EL (cell line): Measurements from ENCODE around the gene KLHL2.
A peak's percentile ranks its signal among the peaks of the same experiment; 100 is the strongest.
"Not testable (repeated sequence)": the region's sequence is repeated elsewhere in the genome, so short reads cannot be mapped to it uniquely, and the experiment has no call there.

ENCODE experiments used
- DNase-seq: peaks from one replicate; pipeline ENCODE4 v3.0.0-alpha.2; 2016

The KLHL2 gene

GRCh38 chr4:165331823-165332222, 124.5 kb downstream of the KLHL2 start:
- no peak for DNase-seq

DNA sequence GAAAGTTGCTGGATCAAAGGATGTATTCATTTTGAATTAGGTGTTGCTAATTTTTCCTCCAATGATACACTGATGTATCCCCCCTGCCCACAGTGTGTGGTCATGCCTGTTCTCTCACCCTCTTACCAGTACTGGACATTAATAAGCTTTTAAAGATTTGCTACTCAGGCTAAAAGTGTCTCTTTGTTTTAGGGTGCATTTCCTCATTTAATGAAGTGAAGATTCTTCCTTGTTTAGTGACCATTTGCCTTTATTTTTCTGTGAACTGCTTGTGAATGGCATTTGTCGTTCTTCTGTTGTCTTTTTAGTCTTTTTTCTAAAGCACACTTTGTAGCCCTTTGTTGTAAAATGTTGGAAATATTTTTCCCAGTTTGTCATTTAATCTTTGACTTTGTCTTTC, 125.1 kb downstream of the KLHL2 start:
- DNase-seq: no peak

- DNase-seq: no peak
Measured at GRCh38 chr4:165335163-165335703, 127.9 kb downstream of the KLHL2 start.

- DNase-seq: no peak
Measured at GRCh38 chr4:165336743-165337142, 129.4 kb downstream of the KLHL2 start.

DNA sequence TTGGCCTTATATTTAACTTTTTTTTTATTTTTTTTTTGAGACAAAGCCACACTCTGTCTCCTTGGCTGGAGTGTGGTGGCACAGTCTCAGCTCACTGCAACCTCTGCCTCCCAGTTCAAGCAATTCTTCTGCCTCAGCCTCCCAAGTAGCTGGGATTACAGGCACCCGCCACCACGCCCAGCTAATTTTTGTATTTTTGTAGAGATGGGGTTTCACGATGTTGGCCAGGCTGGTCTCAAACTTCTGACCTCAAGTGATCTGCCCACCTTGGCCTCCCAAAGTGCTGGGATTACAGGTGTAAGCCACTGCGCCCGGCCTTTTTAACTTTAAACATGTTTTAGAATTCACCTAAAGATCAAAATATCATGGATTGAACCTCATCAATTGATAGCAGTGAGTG, 135.0 kb downstream of the KLHL2 start:
- not testable (repeated sequence) for DNase-seq

DNA sequence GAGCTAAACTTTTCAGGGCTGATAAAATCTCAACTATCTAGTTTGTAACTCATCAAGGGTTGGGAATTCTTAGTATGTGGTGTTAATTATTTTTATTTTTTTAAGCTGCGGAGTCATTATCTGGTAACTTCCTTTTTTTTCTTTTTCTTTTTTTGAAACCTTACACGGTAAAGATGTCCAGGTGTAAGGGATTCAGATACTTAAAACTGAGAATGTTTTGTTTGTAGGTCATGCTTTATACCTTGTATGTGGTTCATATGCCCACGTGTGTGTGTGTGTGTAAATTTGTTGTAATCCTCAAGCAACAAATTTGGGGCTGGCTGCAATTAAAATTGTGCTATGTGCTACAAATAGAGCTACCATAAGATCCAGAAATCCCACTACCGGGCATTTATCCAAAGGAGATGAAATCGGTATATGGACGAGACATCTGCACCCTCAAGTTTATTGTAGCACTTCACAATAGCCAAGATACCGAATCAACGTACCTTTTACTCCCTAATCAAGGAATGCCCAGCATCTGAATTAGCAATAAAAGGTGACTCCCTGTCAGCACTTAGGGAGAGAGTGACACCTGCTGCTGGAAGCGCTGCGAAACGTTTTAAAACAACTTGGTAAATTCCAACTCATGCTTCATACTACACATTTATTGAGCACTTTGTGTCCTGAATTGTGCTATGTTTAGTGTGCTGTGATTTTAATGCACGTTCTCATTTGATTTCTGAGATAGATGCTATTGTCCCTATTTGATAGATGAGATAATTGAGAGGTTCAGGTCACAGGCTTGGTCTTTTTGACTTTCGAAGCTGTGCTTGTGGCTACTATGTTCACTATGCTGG, 136.2 kb downstream of the KLHL2 start:
- no peak for DNase-seq

GRCh38 chr4:165345666-165346417, 138.5 kb downstream of the KLHL2 start:
- DNase-seq: no peak

- no peak for DNase-seq
Measured at GRCh38 chr4:165347647-165348569, 140.5 kb downstream of the KLHL2 start.

DNA sequence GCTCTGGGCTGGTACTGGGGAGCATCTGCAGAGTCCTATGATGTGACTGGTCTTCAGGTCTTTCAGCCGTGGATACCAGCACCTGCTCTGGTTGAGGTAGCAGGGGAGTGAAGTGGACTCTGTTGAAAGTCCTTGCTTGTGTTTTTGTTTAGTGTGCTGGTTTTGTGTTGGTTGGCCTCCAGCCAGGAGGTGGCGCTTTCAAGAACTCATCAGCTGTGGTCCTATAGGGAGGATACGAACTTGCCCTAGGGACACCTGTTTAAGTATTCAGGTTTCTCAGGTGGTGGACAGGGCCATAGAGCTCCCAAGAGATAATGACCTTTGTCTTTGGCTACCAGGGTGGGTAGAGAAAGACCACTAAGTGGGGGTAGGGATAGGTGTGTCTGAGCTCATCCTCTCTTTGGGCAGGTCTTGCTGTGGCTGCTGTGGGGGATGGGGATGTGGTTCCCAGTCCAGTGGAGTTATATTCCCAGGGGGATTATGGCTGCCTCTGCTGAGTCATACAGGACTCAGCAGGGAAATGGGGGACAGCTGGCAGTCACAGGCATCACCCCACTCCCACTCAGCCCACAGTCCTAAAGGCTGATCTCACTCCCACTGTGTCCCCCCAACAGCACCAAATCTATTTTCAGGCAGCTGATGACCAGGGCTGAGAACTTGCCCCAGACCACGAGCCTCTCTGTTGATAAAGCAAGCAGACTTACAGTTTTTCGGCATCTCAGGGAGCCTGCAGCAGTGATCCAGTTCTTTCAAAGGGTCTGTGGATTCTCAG, 144.2 kb downstream of the KLHL2 start:
- DNase-seq: no peak

DNA sequence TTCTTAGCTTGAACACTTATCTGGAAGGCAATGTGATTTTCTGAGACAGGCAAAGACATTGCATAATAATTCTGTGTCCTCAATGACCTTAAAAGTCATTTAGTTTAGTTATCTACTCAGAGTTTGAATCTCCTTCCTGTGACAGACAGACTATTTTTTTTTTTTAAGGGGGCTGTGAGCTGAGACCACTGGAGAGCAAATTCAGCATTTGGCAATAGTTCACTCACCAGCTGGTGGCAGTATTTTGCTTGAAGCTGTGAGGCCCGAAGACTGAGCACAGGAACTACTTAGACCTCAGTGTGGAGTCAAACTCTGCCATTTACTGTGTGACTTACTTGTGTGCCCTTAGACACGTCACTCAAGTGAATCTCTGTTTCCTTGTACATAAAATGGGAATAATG, 148.5 kb downstream of the KLHL2 start:
- peak; percentile 22 for DNase-seq

- no peak for DNase-seq
Measured at GRCh38 chr4:165359506-165359905, 152.1 kb downstream of the KLHL2 start.

GRCh38 chr4:165360041-165360695, 152.8 kb downstream of the KLHL2 start:
- DNase-seq: no peak

GRCh38 chr4:165360985-165361670, 153.8 kb downstream of the KLHL2 start:
- DNase-seq: no peak

GRCh38 chr4:165361810-165362209, 154.4 kb downstream of the KLHL2 start:
- no peak for DNase-seq

DNA sequence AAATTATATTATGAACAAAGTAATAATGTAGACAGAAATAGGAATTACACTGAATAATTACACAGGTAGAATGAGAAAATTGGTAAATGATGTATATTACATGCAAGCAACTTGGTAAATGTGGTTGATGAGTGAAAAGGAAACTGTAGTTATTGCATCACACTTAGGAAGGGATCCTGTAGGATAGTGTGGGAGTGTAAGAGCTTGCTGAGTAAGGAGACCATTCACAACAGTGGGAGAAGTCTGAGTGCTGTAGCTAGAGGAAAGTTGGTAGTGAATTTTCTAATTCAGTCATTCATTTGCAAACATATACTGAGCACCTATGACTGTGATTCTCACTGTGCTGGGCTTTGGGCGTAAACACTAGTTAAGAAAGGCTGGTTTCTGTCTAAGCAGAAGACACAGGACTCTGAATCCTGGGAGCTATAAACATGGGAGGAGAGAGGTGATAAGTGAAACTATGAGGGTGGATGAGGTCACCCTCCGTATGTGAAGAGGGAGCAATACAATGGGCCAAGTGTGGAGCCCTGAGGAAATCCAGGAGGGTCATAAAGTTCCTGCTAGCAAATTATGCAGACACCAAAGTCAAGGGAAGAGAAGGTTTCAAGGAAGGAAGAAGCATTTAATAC, 157.2 kb downstream of the KLHL2 start:
- DNase-seq: no peak

GRCh38 chr4:165367040-165367439, 159.7 kb downstream of the KLHL2 start:
- DNase-seq: no peak

DNA sequence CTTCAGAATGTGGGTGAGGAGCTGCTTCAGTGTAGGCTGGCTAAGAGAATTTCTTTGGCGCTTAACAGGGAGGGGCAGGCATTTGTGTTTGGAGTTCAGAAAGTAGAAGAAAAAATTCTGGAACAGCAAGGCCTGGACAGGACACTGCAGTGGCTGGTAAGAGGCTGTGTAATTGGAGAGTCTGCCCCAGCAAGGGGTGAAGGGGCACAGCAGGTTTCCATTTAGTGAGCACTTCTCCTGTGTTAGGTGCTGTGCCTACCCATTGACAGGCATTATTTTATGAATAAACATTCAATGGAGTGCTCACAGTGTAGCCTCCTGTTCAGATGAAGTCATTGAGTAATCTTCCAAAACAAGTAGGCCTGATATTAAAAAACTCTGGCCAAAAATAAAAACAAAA, 160.8 kb downstream of the KLHL2 start:
- no peak for DNase-seq

DNA sequence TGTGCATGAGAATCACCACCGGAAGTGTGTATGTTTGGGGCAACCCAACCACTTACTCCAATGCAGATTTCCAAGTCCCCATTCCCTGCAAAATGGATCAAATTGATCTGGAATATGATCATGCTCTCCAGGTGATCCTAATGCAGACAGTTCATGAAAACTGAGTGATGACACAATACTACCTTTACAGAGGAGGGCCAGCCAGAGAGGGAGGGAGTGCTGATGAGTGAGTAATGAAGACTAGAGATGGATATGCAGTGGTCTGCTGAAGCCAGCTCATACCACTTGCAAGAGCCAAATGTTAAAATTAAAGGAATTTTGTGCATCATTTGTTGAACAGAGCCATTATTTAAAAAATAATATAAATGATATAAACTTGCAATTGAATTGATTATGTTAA, 161.2 kb downstream of the KLHL2 start:
- no peak for DNase-seq

GRCh38 chr4:165369522-165369921, 162.2 kb downstream of the KLHL2 start:
- DNase-seq: no peak

DNA sequence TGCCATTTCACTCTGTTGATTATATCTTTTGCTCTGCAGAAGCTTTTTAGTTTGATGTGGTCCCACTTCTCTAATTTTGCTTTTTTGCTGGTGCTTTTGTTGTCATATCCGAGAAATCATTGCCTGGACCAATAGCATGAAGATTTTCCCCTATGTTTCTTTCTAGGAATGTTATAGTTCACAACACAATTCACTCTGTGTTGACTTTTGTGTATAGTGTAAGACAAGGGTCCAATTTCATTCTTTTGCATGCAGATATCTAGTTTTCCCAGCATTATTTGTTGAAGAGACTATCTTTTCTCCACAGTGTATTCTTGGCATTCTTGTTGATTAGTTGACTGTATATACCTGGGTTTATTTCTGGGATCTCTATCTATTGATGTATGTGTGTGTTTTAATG, 163.2 kb downstream of the KLHL2 start:
- no peak for DNase-seq
